ENCODE results near the gene CFAP45. TPM values are rescaled to one million over a fixed set of nuclear protein-coding genes. Genes with fewer than 3 reads are reported as not detected.

CFAP45 gene
- total and polyA plus RNA-seq, 9 of the 15 experiments (the other 6 are each of a cell fraction or from before 2014, with no cell fraction given) = 0.65 to 2.4 (median 1.5) TPM

- no peak for TF ChIP-seq HDAC6 (IDR thresholded peaks at IDR 0.05; ENCODE audit: low read depth, low read length)
- no peak for TF ChIP-seq DDX20 (tag; IDR thresholded peaks at IDR 0.05; ENCODE audit: low read depth)
- TF ChIP-seq PURB (CRISPR knock-in tag; IDR thresholded peaks at IDR 0.05; ENCODE audit: low read depth) = no peak
- TF ChIP-seq HMG20B (CRISPR knock-in tag; IDR thresholded peaks at IDR 0.05) = no peak
- no peak for TF ChIP-seq HBP1 (CRISPR knock-in tag; IDR thresholded peaks at IDR 0.05)
- TF ChIP-seq, protein P1, sequence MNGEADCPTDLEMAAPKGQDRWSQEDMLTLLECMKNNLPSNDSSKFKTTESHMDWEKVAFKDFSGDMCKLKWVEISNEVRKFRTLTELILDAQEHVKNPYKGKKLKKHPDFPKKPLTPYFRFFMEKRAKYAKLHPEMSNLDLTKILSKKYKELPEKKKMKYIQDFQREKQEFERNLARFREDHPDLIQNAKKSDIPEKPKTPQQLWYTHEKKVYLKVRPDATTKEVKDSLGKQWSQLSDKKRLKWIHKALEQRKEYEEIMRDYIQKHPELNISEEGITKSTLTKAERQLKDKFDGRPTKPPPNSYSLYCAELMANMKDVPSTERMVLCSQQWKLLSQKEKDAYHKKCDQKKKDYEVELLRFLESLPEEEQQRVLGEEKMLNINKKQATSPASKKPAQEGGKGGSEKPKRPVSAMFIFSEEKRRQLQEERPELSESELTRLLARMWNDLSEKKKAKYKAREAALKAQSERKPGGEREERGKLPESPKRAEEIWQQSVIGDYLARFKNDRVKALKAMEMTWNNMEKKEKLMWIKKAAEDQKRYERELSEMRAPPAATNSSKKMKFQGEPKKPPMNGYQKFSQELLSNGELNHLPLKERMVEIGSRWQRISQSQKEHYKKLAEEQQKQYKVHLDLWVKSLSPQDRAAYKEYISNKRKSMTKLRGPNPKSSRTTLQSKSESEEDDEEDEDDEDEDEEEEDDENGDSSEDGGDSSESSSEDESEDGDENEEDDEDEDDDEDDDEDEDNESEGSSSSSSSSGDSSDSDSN (IDR thresholded peaks at IDR 0.05; ENCODE audit: borderline replicate concordance in 1 of 2, low read depth in 2 of 2, low read length in 2 of 2) = no peak
- TF ChIP-seq, protein P2, sequence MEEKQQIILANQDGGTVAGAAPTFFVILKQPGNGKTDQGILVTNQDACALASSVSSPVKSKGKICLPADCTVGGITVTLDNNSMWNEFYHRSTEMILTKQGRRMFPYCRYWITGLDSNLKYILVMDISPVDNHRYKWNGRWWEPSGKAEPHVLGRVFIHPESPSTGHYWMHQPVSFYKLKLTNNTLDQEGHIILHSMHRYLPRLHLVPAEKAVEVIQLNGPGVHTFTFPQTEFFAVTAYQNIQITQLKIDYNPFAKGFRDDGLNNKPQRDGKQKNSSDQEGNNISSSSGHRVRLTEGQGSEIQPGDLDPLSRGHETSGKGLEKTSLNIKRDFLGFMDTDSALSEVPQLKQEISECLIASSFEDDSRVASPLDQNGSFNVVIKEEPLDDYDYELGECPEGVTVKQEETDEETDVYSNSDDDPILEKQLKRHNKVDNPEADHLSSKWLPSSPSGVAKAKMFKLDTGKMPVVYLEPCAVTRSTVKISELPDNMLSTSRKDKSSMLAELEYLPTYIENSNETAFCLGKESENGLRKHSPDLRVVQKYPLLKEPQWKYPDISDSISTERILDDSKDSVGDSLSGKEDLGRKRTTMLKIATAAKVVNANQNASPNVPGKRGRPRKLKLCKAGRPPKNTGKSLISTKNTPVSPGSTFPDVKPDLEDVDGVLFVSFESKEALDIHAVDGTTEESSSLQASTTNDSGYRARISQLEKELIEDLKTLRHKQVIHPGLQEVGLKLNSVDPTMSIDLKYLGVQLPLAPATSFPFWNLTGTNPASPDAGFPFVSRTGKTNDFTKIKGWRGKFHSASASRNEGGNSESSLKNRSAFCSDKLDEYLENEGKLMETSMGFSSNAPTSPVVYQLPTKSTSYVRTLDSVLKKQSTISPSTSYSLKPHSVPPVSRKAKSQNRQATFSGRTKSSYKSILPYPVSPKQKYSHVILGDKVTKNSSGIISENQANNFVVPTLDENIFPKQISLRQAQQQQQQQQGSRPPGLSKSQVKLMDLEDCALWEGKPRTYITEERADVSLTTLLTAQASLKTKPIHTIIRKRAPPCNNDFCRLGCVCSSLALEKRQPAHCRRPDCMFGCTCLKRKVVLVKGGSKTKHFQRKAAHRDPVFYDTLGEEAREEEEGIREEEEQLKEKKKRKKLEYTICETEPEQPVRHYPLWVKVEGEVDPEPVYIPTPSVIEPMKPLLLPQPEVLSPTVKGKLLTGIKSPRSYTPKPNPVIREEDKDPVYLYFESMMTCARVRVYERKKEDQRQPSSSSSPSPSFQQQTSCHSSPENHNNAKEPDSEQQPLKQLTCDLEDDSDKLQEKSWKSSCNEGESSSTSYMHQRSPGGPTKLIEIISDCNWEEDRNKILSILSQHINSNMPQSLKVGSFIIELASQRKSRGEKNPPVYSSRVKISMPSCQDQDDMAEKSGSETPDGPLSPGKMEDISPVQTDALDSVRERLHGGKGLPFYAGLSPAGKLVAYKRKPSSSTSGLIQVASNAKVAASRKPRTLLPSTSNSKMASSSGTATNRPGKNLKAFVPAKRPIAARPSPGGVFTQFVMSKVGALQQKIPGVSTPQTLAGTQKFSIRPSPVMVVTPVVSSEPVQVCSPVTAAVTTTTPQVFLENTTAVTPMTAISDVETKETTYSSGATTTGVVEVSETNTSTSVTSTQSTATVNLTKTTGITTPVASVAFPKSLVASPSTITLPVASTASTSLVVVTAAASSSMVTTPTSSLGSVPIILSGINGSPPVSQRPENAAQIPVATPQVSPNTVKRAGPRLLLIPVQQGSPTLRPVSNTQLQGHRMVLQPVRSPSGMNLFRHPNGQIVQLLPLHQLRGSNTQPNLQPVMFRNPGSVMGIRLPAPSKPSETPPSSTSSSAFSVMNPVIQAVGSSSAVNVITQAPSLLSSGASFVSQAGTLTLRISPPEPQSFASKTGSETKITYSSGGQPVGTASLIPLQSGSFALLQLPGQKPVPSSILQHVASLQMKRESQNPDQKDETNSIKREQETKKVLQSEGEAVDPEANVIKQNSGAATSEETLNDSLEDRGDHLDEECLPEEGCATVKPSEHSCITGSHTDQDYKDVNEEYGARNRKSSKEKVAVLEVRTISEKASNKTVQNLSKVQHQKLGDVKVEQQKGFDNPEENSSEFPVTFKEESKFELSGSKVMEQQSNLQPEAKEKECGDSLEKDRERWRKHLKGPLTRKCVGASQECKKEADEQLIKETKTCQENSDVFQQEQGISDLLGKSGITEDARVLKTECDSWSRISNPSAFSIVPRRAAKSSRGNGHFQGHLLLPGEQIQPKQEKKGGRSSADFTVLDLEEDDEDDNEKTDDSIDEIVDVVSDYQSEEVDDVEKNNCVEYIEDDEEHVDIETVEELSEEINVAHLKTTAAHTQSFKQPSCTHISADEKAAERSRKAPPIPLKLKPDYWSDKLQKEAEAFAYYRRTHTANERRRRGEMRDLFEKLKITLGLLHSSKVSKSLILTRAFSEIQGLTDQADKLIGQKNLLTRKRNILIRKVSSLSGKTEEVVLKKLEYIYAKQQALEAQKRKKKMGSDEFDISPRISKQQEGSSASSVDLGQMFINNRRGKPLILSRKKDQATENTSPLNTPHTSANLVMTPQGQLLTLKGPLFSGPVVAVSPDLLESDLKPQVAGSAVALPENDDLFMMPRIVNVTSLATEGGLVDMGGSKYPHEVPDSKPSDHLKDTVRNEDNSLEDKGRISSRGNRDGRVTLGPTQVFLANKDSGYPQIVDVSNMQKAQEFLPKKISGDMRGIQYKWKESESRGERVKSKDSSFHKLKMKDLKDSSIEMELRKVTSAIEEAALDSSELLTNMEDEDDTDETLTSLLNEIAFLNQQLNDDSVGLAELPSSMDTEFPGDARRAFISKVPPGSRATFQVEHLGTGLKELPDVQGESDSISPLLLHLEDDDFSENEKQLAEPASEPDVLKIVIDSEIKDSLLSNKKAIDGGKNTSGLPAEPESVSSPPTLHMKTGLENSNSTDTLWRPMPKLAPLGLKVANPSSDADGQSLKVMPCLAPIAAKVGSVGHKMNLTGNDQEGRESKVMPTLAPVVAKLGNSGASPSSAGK (IDR thresholded peaks at IDR 0.05) = no peak
Measured at GRCh38 chr1:159922511-159923202, 22.7 kb upstream of the CFAP45 start (continued).

All from K562 (cell line).